Stimulated activated memory B cell treated with anti-CD40 and anti-IgM and Interleukin-4, amounts not matched to agents 10 μg/mL and 1 μg/mL and 100 μg/mL, for 72 hours (primary cell): ENCODE measurements around the gene CALU.

Experiments
- ATAC-seq: fragments of 150-1000 bp; cut with Tn5 transposase; 2 replicates; pipeline ENCODE4 v1.10.0; 2021
- H3K27ac Mint-ChIP-seq: one replicate; pipeline ENCODE4 v1.8.0; 2022; ENCODE audit warnings: mild to moderate bottlenecking, mixed read lengths
- H3K27me3 Mint-ChIP-seq: one replicate; pipeline ENCODE4 v1.8.0; 2022; ENCODE audit warnings: mixed read lengths
- H3K36me3 Mint-ChIP-seq: one replicate; pipeline ENCODE4 v1.8.0; 2022; ENCODE audit warnings: mixed read lengths
- H3K4me1 Mint-ChIP-seq: one replicate; pipeline ENCODE4 v1.8.0; 2022; ENCODE audit warnings: mixed read lengths
- H3K4me3 Mint-ChIP-seq: one replicate; pipeline ENCODE4 v1.8.0; 2022; ENCODE audit warnings: mild to moderate bottlenecking, moderate library complexity, mixed read lengths
- H3K9me3 Mint-ChIP-seq: one replicate; pipeline ENCODE4 v1.8.0; 2022; ENCODE audit warnings: mixed read lengths

CALU gene

DNA sequence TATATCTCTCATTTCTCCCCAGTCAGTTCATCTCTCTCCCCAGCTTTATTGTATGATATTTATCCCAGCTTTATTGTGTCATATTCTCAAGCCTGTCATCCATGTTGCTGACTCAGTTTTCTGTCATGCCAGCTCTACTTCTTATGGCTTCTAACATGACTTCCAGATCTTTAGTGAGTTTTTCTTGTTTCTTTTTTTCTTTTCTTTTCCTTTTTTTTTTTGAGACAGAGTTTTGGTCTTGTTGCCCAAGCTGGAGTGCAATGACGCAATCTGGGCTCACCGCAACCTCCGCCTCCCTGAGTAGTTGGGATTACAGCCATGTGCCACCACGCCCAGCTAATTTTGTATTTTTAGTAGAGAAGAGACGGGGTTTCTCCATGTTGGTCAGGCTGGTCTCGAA is 28.7 kb upstream of the CALU start:
- peaks cover 23% of the 10 kb centered on the region for H3K27me3 Mint-ChIP-seq
- no peak overlapping the region for H3K4me3 Mint-ChIP-seq
- no peak overlapping the region for H3K27ac Mint-ChIP-seq
- no peaks in the 10 kb centered on the region for H3K36me3 Mint-ChIP-seq
- no peaks in the 10 kb centered on the region for H3K9me3 Mint-ChIP-seq
- no peaks in the 10 kb centered on the region for H3K4me1 Mint-ChIP-seq
- ATAC-seq: no peak

DNA sequence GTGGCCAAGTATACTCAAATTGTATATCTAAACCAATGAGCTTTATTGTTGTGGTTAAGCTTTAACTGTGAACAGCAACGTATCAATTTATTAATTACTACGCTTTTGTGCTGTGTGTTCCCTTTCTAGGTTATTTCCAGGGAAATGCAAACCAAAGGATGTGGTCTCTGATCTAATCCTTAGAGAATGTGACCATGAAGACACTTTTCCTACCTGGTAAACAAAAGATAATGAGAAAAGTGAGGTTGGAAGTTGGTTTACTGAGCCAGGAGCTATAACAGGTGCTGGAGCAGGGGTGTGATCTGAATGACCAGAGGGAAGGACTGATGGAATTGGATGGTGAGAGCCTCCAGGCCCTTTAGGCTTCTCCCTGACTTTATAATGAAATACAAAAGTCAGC is 25.4 kb upstream of the CALU start:
- H3K9me3 Mint-ChIP-seq: no peaks in the 10 kb centered on the region

DNA sequence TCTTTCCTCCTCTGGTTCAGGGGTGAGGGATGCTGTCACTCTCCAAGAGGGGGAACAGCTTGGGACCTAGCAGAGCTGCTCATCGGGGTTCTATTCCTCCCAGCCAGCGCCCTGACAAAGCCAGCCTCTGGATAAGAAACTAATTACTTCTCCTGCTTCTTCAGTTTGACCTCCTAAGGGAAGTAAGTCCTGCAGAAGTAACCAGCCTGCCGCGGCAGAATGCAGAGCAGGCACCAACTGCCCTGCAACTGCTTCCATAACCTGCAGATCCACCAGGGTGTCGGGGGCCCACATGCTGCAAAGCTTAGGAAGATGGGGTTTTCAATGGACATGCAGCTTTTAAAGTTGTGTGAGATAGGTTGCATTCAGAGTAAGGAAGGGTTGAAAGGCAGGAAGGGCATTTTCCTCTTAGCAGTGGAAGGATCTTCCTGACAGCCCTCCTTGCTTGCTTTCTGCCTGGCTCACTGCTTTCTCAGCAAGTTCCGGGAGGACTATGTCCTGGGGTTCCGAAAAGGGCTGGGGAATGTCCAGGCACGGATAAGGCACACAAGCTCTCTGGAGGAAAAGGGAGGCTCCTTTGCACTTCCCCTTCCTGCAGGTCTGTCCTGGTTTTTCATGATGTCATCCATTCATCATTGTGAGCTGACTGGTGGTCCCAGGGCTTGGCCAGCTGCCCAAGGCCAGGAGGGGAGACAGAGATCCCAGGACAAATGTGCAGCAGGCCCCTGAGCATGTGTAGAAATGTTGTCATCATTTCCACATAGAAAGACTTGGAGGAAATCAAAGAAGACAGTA is 24.3 kb upstream of the CALU start:
- H3K4me1 Mint-ChIP-seq: no peaks in the 10 kb centered on the region
- no peak overlapping the region for H3K27ac Mint-ChIP-seq
- no peaks in the 10 kb centered on the region for H3K36me3 Mint-ChIP-seq
- H3K4me3 Mint-ChIP-seq: no peak overlapping the region
- H3K27me3 Mint-ChIP-seq: peaks cover 42% of the 10 kb centered on the region
- no peaks in the 10 kb centered on the region for H3K9me3 Mint-ChIP-seq
- no peak for ATAC-seq

More for the DNA sequence above, 25.4 kb upstream of the CALU start:
- Mint-ChIP-seq H3K4me3 (no peak overlapping the region), H3K36me3 (no peaks in the 10 kb centered on the region), H3K27ac (no peak overlapping the region), H3K4me1 (no peaks in the 10 kb centered on the region), H3K27me3 (peaks cover 42% of the 10 kb centered on the region)
- no peak for ATAC-seq

DNA sequence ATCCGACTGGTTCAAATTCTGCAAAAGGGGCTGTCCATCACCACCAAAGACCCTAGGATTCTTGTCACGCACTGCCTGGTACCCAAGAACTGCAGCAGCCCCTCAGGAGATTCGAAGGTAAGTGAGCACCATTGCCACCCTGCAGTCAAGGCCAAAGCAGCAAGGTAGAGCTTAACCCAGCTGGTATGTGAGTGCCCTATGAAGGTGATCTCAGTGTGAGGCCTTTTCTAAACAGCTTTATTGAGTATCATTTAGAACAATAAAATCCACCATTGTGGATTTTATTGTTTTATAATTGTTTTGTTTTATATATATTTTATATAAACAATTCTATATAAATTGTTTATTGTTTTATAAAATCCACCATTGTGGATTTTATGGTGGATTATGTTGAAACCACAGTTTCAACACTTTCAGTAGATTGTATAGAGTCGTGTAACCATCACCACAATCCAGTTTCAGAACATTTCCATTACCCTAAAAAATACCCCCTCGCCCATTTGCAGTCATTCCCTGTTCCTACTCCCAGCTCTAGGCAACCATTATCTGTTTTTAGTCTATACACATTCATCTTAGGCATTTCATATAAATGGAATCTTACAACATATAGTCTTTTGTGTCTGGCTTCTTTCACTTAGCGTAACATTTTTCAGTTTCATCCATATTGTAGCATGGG is 20.1 kb upstream of the CALU start:
- Mint-ChIP-seq H3K4me1 (no peaks in the 10 kb centered on the region), H3K27ac (no peak overlapping the region), H3K4me3 (no peak overlapping the region), H3K36me3 (no peaks in the 10 kb centered on the region), H3K9me3 (no peaks in the 10 kb centered on the region), H3K27me3 (peaks cover 31% of the 10 kb centered on the region)
- no peak for ATAC-seq

DNA sequence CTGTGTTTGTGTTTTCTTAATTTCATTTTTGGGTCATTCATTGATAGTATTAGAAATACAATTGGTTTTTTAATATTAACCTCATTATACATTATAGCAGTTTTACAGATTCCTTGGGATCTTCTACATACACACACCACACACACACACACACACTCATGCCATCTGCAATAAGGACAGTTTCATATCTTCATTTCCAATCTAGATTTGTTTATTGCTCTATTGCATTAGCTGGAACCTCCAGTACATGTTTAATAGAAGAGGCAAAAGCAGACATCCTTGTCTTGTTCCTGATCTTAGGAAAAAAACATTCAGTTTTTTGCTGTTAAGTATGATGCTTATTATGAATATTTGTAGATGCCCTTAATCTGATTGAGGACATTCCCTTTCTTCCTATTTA is 17.8 kb upstream of the CALU start:
- ATAC-seq: no peak
- H3K27me3 Mint-ChIP-seq: peaks cover 10% of the 10 kb centered on the region
- H3K27ac Mint-ChIP-seq: no peak overlapping the region
- H3K36me3 Mint-ChIP-seq: no peaks in the 10 kb centered on the region
- H3K9me3 Mint-ChIP-seq: no peaks in the 10 kb centered on the region
- no peak overlapping the region for H3K4me3 Mint-ChIP-seq
- peaks cover 14% of the 10 kb centered on the region for H3K4me1 Mint-ChIP-seq

DNA sequence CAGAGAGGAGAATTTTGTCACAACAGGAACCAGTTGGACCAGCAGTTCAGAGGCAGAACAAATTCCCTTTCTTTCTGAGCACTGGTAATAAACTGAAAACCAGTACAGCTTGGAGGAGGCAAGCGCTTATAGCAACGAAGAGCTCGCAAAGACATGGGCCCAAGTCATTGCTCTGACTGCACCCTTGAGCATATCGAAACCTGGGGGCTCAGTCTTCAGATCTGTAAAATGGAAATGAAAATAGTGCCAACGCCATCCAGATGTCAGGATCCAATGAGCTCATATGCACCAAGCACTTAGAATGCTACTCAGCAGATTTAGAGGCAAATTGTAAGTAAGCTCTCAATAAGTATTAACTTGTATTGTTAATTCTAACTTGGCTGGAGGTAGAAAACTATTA is 14.4 kb upstream of the CALU start:
- Mint-ChIP-seq H3K9me3 (no peaks in the 10 kb centered on the region), H3K4me3 (no peak overlapping the region), H3K4me1 (peaks cover 14% of the 10 kb centered on the region), H3K27ac (no peak overlapping the region), H3K27me3 (no peaks in the 10 kb centered on the region), H3K36me3 (no peaks in the 10 kb centered on the region)
- ATAC-seq: no peak

DNA sequence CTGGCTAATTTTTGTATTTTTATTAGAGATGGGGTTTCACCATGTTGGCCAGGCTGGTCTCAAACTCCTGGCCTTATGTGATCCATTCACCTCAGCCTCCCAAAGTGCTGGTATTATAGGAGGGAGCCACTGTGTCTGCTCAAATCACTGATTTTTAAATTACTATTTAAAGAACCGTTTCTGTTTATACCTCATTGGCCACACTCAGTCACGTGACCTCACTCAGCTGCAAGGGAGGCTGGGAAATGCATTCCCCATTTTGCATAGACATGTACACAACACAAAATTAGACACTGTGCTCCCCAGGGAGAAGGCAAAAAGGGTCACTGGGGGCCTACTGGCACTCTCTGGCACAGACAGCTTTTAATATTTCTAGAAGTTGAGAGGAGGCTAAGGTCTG is 13.6 kb upstream of the CALU start:
- H3K27me3 Mint-ChIP-seq: no peaks in the 10 kb centered on the region
- H3K9me3 Mint-ChIP-seq: no peaks in the 10 kb centered on the region
- H3K27ac Mint-ChIP-seq: no peak overlapping the region
- no peak overlapping the region for H3K4me3 Mint-ChIP-seq
- no peaks in the 10 kb centered on the region for H3K36me3 Mint-ChIP-seq
- H3K4me1 Mint-ChIP-seq: peaks cover 14% of the 10 kb centered on the region
- ATAC-seq: no peak

DNA sequence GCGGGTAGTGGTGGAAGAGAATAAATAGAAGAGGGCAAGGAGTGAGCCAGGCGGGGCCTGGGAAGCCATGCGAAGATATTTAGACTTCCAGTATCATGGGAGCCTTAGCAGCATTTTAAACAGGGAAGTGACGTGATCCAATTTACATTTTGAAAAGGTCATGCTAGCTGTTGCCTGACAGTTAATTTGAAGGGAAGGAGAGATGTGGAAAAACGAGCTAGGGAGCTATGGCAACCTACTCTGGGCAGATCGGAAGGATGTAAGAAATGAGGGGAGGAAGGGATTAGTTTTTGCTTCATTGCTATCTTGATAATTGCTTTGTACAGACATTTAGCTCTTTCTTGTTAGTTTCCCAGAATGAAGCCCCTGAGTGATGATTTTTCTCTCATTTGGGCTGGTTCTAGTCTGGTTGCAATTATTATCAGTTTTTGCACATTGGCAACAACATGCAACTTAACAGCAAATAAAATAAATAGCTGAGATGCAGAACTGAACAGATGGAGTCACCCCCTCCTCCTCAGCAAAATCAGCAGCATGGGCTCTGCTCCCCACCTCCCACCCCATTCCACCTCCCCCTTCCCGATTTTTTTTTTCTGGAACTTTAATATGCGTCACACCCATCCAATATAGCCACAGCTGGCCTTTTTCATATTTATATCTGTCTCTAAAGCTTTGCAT is 13.0 kb upstream of the CALU start:
- no peaks in the 10 kb centered on the region for H3K27me3 Mint-ChIP-seq

DNA sequence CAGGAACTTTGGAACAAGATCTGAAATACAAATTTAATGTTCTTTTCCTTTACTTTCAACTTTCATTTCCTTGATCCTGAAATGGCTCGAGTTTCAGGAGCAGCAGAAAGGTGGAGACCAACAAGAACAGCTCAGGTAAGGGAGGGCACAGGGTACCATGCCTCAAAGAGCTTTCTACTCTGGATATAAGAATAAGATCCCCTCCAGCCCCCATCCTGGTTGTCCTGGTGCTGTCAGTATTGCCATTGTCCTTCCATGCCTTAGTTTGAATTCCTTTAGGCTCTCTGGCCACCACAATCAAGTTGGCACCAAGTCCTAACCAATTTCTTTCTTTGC is 12.5 kb upstream of the CALU start:
- H3K36me3 Mint-ChIP-seq: no peaks in the 10 kb centered on the region

More for the DNA sequence above, 13.0 kb upstream of the CALU start:
- no peaks in the 10 kb centered on the region for H3K36me3 Mint-ChIP-seq
- H3K9me3 Mint-ChIP-seq: no peaks in the 10 kb centered on the region
- no peak for ATAC-seq
- peaks cover 14% of the 10 kb centered on the region for H3K4me1 Mint-ChIP-seq
- H3K4me3 Mint-ChIP-seq: no peak overlapping the region
- H3K27ac Mint-ChIP-seq: no peak overlapping the region

DNA sequence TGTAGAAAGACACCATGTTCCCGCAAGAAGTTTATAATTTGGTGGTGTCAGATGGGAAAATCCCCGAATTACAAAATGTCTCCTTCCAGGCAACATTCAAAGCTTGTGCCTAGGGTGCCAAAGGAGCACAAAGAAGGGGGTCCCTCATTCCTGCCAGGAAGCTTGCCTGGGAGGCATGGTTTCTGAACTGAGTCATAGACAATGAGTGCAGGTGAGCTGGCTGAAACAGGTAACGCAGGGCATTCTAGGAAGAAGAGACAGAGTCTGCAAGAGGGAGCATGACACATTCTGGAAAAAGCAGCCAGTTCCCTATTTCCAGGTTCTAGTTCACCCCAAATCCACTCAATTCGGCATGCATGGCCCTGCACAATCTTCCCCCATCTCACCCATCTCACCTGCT is 11.9 kb upstream of the CALU start:
- Mint-ChIP-seq H3K36me3 (no peaks in the 10 kb centered on the region), H3K4me1 (peaks cover 14% of the 10 kb centered on the region), H3K27me3 (no peaks in the 10 kb centered on the region), H3K9me3 (no peaks in the 10 kb centered on the region), H3K27ac (no peak overlapping the region), H3K4me3 (no peak overlapping the region)
- no peak for ATAC-seq

More for the DNA sequence above, 12.5 kb upstream of the CALU start:
- Mint-ChIP-seq H3K9me3 (no peaks in the 10 kb centered on the region), H3K4me3 (no peak overlapping the region), H3K27me3 (no peaks in the 10 kb centered on the region), H3K4me1 (peaks cover 14% of the 10 kb centered on the region), H3K27ac (no peak overlapping the region)
- ATAC-seq: no peak

DNA sequence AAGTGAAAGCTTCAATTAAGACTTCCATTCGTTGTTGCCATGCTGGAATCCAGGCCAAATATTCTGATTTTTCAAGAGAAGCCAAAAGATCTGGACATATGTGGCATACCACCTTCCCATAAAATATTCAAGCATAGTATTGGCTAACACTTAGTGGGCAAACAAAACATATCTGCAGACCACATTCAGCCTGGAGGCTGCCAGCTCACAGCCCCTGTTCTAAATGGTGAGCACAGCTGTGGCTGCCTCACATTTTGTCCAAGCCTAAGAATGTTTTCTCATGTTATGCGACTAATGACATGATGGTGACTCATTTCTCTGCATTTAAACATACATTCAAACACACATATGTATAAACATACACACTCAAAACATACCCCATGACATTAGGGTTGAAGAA is 10.6 kb upstream of the CALU start:
- H3K36me3 Mint-ChIP-seq: no peaks in the 10 kb centered on the region
- H3K9me3 Mint-ChIP-seq: no peaks in the 10 kb centered on the region
- H3K27me3 Mint-ChIP-seq: no peaks in the 10 kb centered on the region
- ATAC-seq: no peak
- no peak overlapping the region for H3K4me3 Mint-ChIP-seq
- H3K4me1 Mint-ChIP-seq: peaks cover 14% of the 10 kb centered on the region
- no peak overlapping the region for H3K27ac Mint-ChIP-seq

DNA sequence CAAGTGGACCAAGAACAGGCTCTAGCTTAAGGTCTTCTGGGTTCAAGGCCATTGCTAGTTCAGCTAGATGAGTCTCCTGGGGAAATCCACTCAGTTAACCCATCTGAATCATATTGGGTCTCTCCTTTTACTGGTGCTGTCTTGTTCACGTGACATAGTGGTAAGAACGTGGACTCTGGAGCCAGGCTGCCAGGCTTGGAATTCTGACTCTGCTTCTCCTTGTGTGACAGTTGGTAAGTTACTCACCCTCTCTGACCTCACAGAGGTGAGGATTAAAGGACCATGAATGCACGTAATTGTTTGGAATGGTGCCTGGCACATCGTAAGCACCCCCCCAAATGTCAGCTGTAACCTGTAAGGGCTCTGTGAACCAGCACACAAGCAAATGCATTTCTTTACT is 9.7 kb upstream of the CALU start:
- Mint-ChIP-seq H3K27ac (no peak overlapping the region), H3K27me3 (no peaks in the 10 kb centered on the region), H3K4me3 (no peak overlapping the region), H3K4me1 (peaks cover 14% of the 10 kb centered on the region), H3K36me3 (no peaks in the 10 kb centered on the region), H3K9me3 (no peaks in the 10 kb centered on the region)
- ATAC-seq: no peak

DNA sequence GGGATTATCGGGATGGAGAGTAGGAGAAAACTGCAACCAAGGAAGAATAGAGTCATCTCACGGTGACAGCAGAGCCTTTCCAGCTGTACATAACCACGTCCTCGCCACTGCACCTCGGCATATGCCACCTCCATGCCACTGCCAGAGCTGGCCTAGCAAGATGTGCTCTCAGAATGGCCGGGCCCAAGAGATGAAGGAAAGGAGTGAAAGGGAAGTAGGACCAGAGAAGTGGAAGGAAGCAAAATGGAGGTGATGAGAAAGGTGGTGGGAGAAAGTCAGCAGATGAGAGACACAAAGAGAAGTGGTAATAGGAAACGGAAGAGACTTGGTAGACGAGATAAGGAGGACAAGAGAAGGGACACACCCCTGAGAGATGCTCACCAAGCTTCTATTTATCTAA is 8.0 kb upstream of the CALU start:
- no peak for ATAC-seq
- Mint-ChIP-seq H3K4me1 (peaks cover under 1% of the 10 kb centered on the region), H3K4me3 (no peak overlapping the region), H3K9me3 (no peaks in the 10 kb centered on the region), H3K27me3 (no peaks in the 10 kb centered on the region), H3K27ac (no peak overlapping the region), H3K36me3 (no peaks in the 10 kb centered on the region)

DNA sequence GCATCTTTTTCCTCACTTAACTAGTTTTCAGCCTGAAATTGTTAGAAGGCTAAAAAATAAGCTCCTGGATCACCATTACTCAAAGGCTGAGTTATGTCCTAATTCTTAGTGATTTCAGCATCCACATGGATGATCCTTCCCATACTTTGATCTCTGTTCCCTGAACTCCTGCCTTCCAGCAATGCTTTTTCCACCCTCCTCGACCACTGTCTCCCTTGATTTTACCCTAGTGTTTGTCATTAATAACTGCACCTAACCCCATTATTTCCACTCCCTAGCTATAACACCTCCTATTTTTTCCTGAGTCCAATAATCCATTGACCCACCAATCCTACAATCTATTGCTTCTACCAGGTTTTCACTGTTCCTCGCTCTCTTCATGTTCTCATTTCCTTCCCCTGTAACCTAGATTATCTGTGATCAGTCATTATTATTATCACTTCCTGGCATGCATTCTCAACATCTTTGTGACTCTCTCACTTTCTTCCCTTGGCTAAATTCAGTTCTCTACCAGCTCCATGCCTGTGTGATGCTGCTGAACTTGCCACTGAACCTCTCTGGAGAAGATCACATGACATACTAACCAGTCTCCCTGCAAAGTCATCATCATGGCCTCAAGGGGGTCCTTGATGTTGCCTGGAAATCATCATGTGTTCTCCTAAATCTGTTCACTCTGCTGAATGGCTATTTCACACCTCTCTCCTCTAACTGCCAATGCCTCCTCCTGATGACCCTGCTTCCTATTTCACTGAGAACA is 6.5 kb upstream of the CALU start:
- Mint-ChIP-seq H3K27me3 (no peaks in the 10 kb centered on the region), H3K27ac (no peak overlapping the region)
- ATAC-seq: no peak

DNA sequence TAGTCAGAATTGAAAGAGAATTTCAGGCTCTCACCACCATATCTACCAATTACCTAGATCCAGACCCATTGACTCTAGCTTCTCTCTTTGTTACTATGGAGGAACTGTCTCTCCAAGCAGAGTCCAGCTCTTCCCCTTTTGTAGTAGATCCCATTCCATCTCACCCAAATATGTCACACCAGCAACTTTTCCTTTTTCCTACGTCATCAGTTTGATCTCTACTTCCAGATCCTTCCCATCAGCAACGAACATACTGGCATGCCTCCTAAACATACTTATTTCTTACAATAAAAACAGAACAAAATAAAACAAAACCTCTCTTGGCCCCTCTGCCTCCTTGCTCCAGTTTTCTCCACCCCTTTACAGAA is 5.9 kb upstream of the CALU start:
- Mint-ChIP-seq H3K27ac (no peak overlapping the region), H3K36me3 (no peaks in the 10 kb centered on the region), H3K27me3 (no peaks in the 10 kb centered on the region), H3K4me1 (peaks cover 5% of the 10 kb centered on the region), H3K4me3 (no peak overlapping the region), H3K9me3 (no peaks in the 10 kb centered on the region)
- ATAC-seq: no peak

More for the DNA sequence above, 6.5 kb upstream of the CALU start:
- Mint-ChIP-seq H3K4me1 (no peaks in the 10 kb centered on the region), H3K36me3 (no peaks in the 10 kb centered on the region), H3K4me3 (no peak overlapping the region), H3K9me3 (no peaks in the 10 kb centered on the region)
